Measurements from ENCODE around the gene GLT8D1. TPM values are rescaled to one million over a fixed set of nuclear protein-coding genes. Genes with fewer than 3 reads are reported as not detected.

Gene GLT8D1
- total and polyA plus RNA-seq, 2 donors (not counting 1 experiment from before 2014, with no cell fraction given) = 116 to 160 TPM

DNA sequence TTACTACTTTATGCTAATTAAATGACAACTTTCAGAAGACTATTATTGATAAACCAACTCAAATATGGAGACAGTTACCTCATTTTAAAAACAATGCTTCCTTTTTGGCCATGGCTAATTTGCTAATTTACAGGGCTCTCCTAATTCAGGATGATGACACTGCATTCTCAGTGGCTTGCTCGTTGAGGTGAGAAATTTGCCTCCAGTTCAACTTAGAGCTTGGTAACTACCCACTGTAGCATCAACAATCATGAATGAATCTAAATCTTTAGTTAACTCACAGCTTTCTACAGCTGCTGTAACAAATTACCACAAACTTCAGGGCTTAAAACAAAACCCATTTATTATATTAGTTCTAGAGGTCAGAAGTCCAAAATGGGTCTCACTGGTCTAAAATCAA is 33.9 kb downstream of the GLT8D1 start:
- H3K4me2 ChIP-seq (ENCODE audit: extremely low read depth, insufficient read depth, low read length) = peak overlapping the region; percentile 13
- H3K4me3 ChIP-seq (replicated peaks in 1 of 4; ENCODE audit: control extremely low read depth in 1 of 4, insufficient read depth in 1 of 4, low read depth in 3 of 4, low read length in 4 of 4) = no peak overlapping the region
- no peaks in the 10 kb centered on the region for H3K27me3 ChIP-seq (ENCODE audit: control insufficient read depth, insufficient read depth, low read length)
- TF ChIP-seq CTCF (conservative IDR thresholded peaks at IDR 0.05 in 1 of 2, IDR thresholded peaks at IDR 0.05 in 1 of 2; ENCODE audit: low read depth in 1 of 2, low read length in 2 of 2) = no peak
- H4K20me1 ChIP-seq (ENCODE audit: control insufficient read depth, extremely low read depth, insufficient read depth, low read length) = no peaks in the 10 kb centered on the region
- H3K9ac ChIP-seq (ENCODE audit: insufficient read depth, low read length) = no peak overlapping the region
- peaks cover 17% of the 10 kb centered on the region for H3K4me1 ChIP-seq (ENCODE audit: control insufficient read depth, extremely low read depth, insufficient read depth, low read length)
- H3K36me3 ChIP-seq (ENCODE audit: control insufficient read depth, insufficient read depth, low read length) = peaks cover 2% of the 10 kb centered on the region
- peak in 1 of 2 donors; percentile 20 for DNase-seq (ENCODE audit: low read depth in 2 of 2)
- no peaks in the 10 kb centered on the region for H3K9me3 ChIP-seq (ENCODE audit: control insufficient read depth, insufficient read depth, low read depth, low read length)
- peak overlapping the region; percentile 88 for H3K27ac ChIP-seq (ENCODE audit: insufficient read depth, low read length)
- no peak overlapping the region for H2AFZ ChIP-seq (ENCODE audit: low read length)
- H3K79me2 ChIP-seq (ENCODE audit: control insufficient read depth, insufficient read depth, low read length) = peaks cover 13% of the 10 kb centered on the region

DNA sequence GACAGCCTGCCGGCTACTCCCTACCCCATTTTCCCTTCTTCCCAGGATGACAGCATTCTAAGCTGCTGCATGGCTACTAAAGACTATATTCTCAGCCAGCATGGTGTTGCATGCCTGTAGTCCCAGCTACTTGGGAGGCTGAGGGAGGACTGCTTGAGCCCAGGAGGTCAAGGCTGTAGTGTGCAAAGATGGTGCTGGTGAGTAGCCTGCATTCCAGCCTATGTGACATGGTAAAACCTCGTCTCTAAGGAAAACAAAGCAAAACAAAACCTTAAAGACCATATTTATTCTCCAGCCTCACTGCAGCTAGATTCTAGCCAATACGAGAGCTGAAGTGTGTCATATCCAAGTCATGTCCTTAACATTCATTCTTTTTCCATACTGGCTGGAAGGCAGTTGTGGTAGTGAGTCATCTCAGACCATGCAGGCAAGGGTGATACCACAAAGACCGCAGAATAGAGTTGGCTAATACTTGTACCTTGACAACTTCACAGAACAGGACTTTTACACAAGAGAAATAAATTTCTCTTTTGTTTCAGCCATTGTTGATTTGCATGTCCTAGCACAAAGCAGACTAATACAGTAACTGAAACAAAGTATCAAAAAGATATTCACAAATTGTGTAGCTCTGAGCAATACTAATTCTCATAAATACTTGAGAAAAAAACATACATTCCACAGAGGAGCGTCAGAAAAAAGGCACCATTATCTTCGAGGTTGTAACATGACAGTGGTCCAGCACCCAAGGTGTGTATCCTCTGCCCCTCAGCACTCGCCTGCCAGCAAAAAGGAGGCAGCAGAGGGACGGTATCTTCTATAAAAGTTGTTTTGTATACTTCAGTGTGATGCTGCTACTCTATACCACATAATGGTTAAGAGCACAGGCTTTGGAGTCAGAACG is 34.7 kb downstream of the GLT8D1 start:
- H3K9me3 ChIP-seq (ENCODE audit: control insufficient read depth, insufficient read depth, low read depth, low read length) = no peaks in the 10 kb centered on the region
- peaks cover 2% of the 10 kb centered on the region for H3K36me3 ChIP-seq (ENCODE audit: control insufficient read depth, insufficient read depth, low read length)
- H3K4me2 ChIP-seq (ENCODE audit: extremely low read depth, insufficient read depth, low read length) = peak overlapping the region; percentile 70
- TF ChIP-seq EZH2 (IDR thresholded peaks at IDR 0.05; ENCODE audit: low read length, missing control alignments) (no peak), CTCF (conservative IDR thresholded peaks at IDR 0.05 in 1 of 2, IDR thresholded peaks at IDR 0.05 in 1 of 2; ENCODE audit: low read depth in 1 of 2, low read length in 2 of 2) (no peak)
- DNase-seq (ENCODE audit: low read depth in 2 of 2) = peak; percentile 100
- peak overlapping the region; percentile 34 for H3K9ac ChIP-seq (ENCODE audit: insufficient read depth, low read length)
- peaks cover 17% of the 10 kb centered on the region for H3K4me1 ChIP-seq (ENCODE audit: control insufficient read depth, extremely low read depth, insufficient read depth, low read length)
- no peaks in the 10 kb centered on the region for H3K27me3 ChIP-seq (ENCODE audit: control insufficient read depth, insufficient read depth, low read length)
- no peaks in the 10 kb centered on the region for H4K20me1 ChIP-seq (ENCODE audit: control insufficient read depth, extremely low read depth, insufficient read depth, low read length)
- peak overlapping the region; percentile 88 for H3K27ac ChIP-seq (ENCODE audit: insufficient read depth, low read length)
- peak overlapping the region in 1 of 4 experiments; percentile 36 for H3K4me3 ChIP-seq (replicated peaks in 1 of 4; ENCODE audit: control extremely low read depth in 1 of 4, insufficient read depth in 1 of 4, low read depth in 3 of 4, low read length in 4 of 4)
- H2AFZ ChIP-seq (ENCODE audit: low read length) = no peak overlapping the region
- peaks cover 13% of the 10 kb centered on the region for H3K79me2 ChIP-seq (ENCODE audit: control insufficient read depth, insufficient read depth, low read length)

- TF ChIP-seq CTCF (conservative IDR thresholded peaks at IDR 0.05 in 1 of 2, IDR thresholded peaks at IDR 0.05 in 1 of 2; ENCODE audit: low read depth in 1 of 2, low read length in 2 of 2) (no peak), EZH2 (IDR thresholded peaks at IDR 0.05; ENCODE audit: low read length, missing control alignments) (no peak)
- no peaks in the 10 kb centered on the region for H3K9me3 ChIP-seq (ENCODE audit: control insufficient read depth, insufficient read depth, low read depth, low read length)
- H3K27me3 ChIP-seq (ENCODE audit: control insufficient read depth, insufficient read depth, low read length) = no peaks in the 10 kb centered on the region
- no peak overlapping the region for H3K4me2 ChIP-seq (ENCODE audit: extremely low read depth, insufficient read depth, low read length)
- H3K4me1 ChIP-seq (ENCODE audit: control insufficient read depth, extremely low read depth, insufficient read depth, low read length) = no peaks in the 10 kb centered on the region
- H3K79me2 ChIP-seq (ENCODE audit: control insufficient read depth, insufficient read depth, low read length) = peaks cover 2% of the 10 kb centered on the region
- H2AFZ ChIP-seq (ENCODE audit: low read length) = no peak overlapping the region
- H3K9ac ChIP-seq (ENCODE audit: insufficient read depth, low read length) = no peak overlapping the region
- no peaks in the 10 kb centered on the region for H4K20me1 ChIP-seq (ENCODE audit: control insufficient read depth, extremely low read depth, insufficient read depth, low read length)
- H3K4me3 ChIP-seq (replicated peaks in 1 of 4; ENCODE audit: control extremely low read depth in 1 of 4, insufficient read depth in 1 of 4, low read depth in 3 of 4, low read length in 4 of 4) = no peak overlapping the region
- no peak for DNase-seq (ENCODE audit: low read depth in 2 of 2)
- H3K36me3 ChIP-seq (ENCODE audit: control insufficient read depth, insufficient read depth, low read length) = peaks cover 7% of the 10 kb centered on the region
- no peak overlapping the region for H3K27ac ChIP-seq (ENCODE audit: insufficient read depth, low read length)
Measured at GRCh38 chr3:52663098-52663497, 42.5 kb downstream of the GLT8D1 start.

Data from fibroblast of lung (primary cell).